ENCODE results near the gene PSME1.

The PSME1 gene

DNA sequence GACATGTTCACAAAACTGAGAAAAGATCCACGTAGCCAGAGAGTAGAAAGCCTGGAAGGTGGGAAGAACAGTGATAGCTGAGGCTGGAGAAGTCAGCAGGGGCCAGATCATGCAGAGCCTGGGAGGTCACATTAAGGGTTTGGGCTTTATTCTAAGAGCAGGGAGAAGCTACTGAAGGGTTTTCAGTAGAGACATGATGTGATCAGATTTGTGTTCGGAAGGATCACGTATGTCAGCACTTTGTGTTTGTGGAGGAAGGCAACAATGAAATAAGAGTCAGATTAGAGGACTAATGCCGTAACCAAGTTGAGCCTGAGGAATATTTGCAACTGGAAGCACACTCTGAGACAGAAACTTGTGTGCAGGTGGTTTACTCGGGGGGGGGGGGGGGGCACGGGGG lies 46.1 kb upstream of the PSME1 start:
- no peak overlapping the region for H3K9ac ChIP-seq (ENCODE audit: low read length)
- no peaks in the 10 kb centered on the region for H3K4me1 ChIP-seq (ENCODE audit: low read length)
- no peaks in the 10 kb centered on the region for H3K36me3 ChIP-seq (replicated peaks; ENCODE audit: insufficient read depth, low read length)
- H2AFZ ChIP-seq (ENCODE audit: low read length), result no peak overlapping the region
- no peaks in the 10 kb centered on the region for H3F3A ChIP-seq (ENCODE audit: insufficient read depth, low read length)
- DNase-seq, result no peak
- H3K9me2 ChIP-seq (replicated peaks; ENCODE audit: insufficient read depth, low read length), result no peaks in the 10 kb centered on the region
- H3K4me2 ChIP-seq (ENCODE audit: low read depth, low read length), result no peak overlapping the region
- no peaks in the 10 kb centered on the region for H3K27me3 ChIP-seq (replicated peaks; ENCODE audit: insufficient read depth, low read length)
- peaks cover 2% of the 10 kb centered on the region; the same call in 1 of the 2 replicates for H3K79me2 ChIP-seq (ENCODE audit: low read length)
- H4K20me1 ChIP-seq (ENCODE audit: insufficient read depth, low read length), result no peaks in the 10 kb centered on the region
- H3K9me3 ChIP-seq (replicated peaks; ENCODE audit: insufficient read depth, low read length), result no peaks in the 10 kb centered on the region
- TF ChIP-seq, protein P1, sequence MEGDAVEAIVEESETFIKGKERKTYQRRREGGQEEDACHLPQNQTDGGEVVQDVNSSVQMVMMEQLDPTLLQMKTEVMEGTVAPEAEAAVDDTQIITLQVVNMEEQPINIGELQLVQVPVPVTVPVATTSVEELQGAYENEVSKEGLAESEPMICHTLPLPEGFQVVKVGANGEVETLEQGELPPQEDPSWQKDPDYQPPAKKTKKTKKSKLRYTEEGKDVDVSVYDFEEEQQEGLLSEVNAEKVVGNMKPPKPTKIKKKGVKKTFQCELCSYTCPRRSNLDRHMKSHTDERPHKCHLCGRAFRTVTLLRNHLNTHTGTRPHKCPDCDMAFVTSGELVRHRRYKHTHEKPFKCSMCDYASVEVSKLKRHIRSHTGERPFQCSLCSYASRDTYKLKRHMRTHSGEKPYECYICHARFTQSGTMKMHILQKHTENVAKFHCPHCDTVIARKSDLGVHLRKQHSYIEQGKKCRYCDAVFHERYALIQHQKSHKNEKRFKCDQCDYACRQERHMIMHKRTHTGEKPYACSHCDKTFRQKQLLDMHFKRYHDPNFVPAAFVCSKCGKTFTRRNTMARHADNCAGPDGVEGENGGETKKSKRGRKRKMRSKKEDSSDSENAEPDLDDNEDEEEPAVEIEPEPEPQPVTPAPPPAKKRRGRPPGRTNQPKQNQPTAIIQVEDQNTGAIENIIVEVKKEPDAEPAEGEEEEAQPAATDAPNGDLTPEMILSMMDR (IDR thresholded peaks at IDR 0.05; ENCODE audit: low read length), result no peak
- no peak for TF ChIP-seq EZH2 (optimal IDR thresholded peaks at IDR 0.05; ENCODE audit: low read depth, low read length)
- TF ChIP-seq EZH2phosphoT487 (IDR thresholded peaks at IDR 0.05; ENCODE audit: low read length), result no peak
- no peak overlapping the region for H3K27ac ChIP-seq (ENCODE audit: low read length)
- H3K4me3 ChIP-seq (ENCODE audit: low read length), result no peak overlapping the region

GRCh38 chr14:24092110-24092504 lies 43.9 kb upstream of the PSME1 start:
- H3K27me3 ChIP-seq (replicated peaks; ENCODE audit: insufficient read depth, low read length), result no peaks in the 10 kb centered on the region
- no peaks in the 10 kb centered on the region for H4K20me1 ChIP-seq (ENCODE audit: insufficient read depth, low read length)
- peaks cover 5% of the 10 kb centered on the region; the same call in 1 of the 2 replicates for H3K79me2 ChIP-seq (ENCODE audit: low read length)
- TF ChIP-seq EZH2phosphoT487 (IDR thresholded peaks at IDR 0.05; ENCODE audit: low read length) (no peak), EZH2 (optimal IDR thresholded peaks at IDR 0.05; ENCODE audit: low read depth, low read length) (no peak)
- TF ChIP-seq, protein P1 (IDR thresholded peaks at IDR 0.05; ENCODE audit: low read length), result no peak
- no peak for DNase-seq
- H3K36me3 ChIP-seq (replicated peaks; ENCODE audit: insufficient read depth, low read length), result no peaks in the 10 kb centered on the region
- no peak overlapping the region for H2AFZ ChIP-seq (ENCODE audit: low read length)
- H3K9me2 ChIP-seq (replicated peaks; ENCODE audit: insufficient read depth, low read length), result no peaks in the 10 kb centered on the region
- H3K4me1 ChIP-seq (ENCODE audit: low read length), result no peaks in the 10 kb centered on the region
- H3K9me3 ChIP-seq (replicated peaks; ENCODE audit: insufficient read depth, low read length), result no peaks in the 10 kb centered on the region
- H3K27ac ChIP-seq (ENCODE audit: low read length), result no peak overlapping the region
- H3F3A ChIP-seq (ENCODE audit: insufficient read depth, low read length), result no peaks in the 10 kb centered on the region
- H3K9ac ChIP-seq (ENCODE audit: low read length), result no peak overlapping the region
- H3K4me3 ChIP-seq (ENCODE audit: low read length), result no peak overlapping the region
- H3K4me2 ChIP-seq (ENCODE audit: low read depth, low read length), result no peak overlapping the region

DNA sequence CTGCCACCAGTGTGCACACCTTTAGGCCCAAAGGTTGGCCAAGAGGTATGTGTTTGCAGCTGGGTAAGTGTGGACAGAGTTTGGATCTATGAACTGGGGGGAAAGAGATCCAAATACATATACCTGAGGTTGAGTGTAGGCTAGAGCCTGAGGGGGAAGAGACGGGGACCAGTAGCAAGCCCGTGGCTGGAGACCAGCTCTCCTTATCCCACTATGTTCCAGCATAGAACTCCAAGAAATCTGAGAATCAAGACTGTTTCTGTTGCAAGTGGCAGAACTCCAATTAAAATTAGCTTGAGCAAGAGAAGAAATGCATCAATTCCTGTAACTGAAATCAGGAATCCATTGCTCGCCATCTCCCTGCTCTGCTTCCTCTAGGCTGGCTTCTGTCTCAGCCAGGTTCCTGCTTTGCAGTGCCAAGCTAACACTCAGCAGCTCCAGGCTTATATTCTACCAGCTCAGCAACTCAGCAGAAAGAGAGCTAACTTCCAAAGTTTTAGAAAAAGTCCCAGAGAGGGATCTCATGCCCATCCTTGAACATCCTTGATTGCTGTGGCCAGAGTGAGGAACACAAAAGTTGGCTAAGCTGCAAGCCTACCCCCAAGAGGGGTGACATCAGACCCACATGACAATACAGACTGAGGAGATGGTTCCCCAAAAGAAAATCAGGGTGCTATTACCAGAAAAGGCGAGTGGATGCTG lies 43.3 kb upstream of the PSME1 start:
- TF ChIP-seq EZH2 (optimal IDR thresholded peaks at IDR 0.05; ENCODE audit: low read depth, low read length) (no peak), EZH2phosphoT487 (IDR thresholded peaks at IDR 0.05; ENCODE audit: low read length) (no peak)
- TF ChIP-seq, protein P1 (IDR thresholded peaks at IDR 0.05; ENCODE audit: low read length), result no peak
- no peak overlapping the region for H3K9ac ChIP-seq (ENCODE audit: low read length)
- no peaks in the 10 kb centered on the region for H3K4me1 ChIP-seq (ENCODE audit: low read length)
- no peaks in the 10 kb centered on the region for H3K36me3 ChIP-seq (replicated peaks; ENCODE audit: insufficient read depth, low read length)
- H3K79me2 ChIP-seq (ENCODE audit: low read length), result peaks cover 5% of the 10 kb centered on the region; the same call in 1 of the 2 replicates
- no peaks in the 10 kb centered on the region for H3K9me3 ChIP-seq (replicated peaks; ENCODE audit: insufficient read depth, low read length)
- H3K27ac ChIP-seq (ENCODE audit: low read length), result no peak overlapping the region
- no peak overlapping the region for H3K4me2 ChIP-seq (ENCODE audit: low read depth, low read length)
- no peaks in the 10 kb centered on the region for H3K9me2 ChIP-seq (replicated peaks; ENCODE audit: insufficient read depth, low read length)
- no peak for DNase-seq
- H3F3A ChIP-seq (ENCODE audit: insufficient read depth, low read length), result no peaks in the 10 kb centered on the region
- no peak overlapping the region for H2AFZ ChIP-seq (ENCODE audit: low read length)
- no peaks in the 10 kb centered on the region for H4K20me1 ChIP-seq (ENCODE audit: insufficient read depth, low read length)
- no peak overlapping the region for H3K4me3 ChIP-seq (ENCODE audit: low read length)
- H3K27me3 ChIP-seq (replicated peaks; ENCODE audit: insufficient read depth, low read length), result no peaks in the 10 kb centered on the region

Data from MM.1S (cell line).